ENCODE results near the gene DOC2A.
A peak's percentile ranks its signal among the peaks of the same experiment; 100 is the strongest.

The DOC2A gene

DNA sequence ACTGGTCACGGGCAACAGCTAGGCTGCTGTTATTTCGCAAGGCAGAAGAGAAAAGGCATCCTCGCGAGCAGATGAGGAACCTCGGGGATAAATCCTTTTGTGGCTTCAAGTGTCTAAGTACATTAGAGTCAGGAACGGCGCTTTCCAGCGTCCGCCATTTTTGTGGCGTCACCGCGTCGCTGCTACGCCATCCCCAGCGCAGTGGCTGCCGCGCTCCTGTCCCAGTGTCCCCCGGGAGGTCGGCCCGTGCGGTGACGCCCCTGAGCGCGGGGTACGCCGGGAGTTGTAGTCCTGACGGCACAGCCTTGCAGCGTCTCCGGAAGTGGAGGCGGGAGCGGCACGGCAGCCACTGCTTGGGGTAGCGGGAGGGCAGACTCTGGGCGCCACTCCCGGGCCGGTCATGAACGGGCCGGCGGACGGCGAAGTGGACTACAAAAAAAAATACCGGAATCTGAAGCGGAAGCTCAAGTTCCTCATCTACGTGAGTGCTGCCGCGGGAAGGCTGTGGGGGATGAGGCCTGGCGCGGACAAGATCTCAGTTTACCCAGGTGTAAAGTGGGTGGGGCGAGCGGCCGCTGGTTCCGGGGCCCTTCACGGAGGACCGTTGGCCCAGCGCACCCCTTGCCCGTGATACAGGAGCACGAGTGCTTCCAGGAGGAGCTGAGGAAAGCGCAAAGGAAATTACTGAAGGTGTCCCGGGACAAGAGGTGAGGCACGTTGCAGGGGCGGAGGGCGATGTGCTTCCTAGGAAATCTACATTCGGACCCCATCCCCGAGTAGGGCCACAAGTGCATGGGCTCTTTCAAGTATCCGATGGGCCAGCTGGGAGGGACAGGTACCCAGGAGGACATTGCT, 14.7 kb downstream of the DOC2A start, which contains the start of gene INO80E (continued):
- TF ChIP-seq, protein P1, sequence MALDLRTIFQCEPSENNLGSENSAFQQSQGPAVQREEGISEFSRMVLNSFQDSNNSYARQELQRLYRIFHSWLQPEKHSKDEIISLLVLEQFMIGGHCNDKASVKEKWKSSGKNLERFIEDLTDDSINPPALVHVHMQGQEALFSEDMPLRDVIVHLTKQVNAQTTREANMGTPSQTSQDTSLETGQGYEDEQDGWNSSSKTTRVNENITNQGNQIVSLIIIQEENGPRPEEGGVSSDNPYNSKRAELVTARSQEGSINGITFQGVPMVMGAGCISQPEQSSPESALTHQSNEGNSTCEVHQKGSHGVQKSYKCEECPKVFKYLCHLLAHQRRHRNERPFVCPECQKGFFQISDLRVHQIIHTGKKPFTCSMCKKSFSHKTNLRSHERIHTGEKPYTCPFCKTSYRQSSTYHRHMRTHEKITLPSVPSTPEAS (tag by site-specific recombination; IDR thresholded peaks at IDR 0.05): no peak
- TF ChIP-seq ZNF701 (tag by site-specific recombination; IDR thresholded peaks at IDR 0.05) (no peak), ZSCAN30 (tag by site-specific recombination; IDR thresholded peaks at IDR 0.05) (peak; percentile 81), ZFP41 (tag by site-specific recombination; IDR thresholded peaks at IDR 0.05; ENCODE audit: borderline replicate concordance) (no peak), ZNF610 (tag by site-specific recombination; IDR thresholded peaks at IDR 0.05; ENCODE audit: borderline replicate concordance) (peak; percentile 98), MYNN (tag by site-specific recombination; IDR thresholded peaks at IDR 0.05; ENCODE audit: borderline replicate concordance) (no peak), ZNF660 (tag by site-specific recombination; IDR thresholded peaks at IDR 0.05) (peak; percentile 89), SP2 (tag by site-specific recombination; IDR thresholded peaks at IDR 0.05) (peak; percentile 86), ZNF654 (tag by site-specific recombination; IDR thresholded peaks at IDR 0.05; ENCODE audit: low read depth) (no peak), BCL11A (tag by site-specific recombination; IDR thresholded peaks at IDR 0.05; ENCODE audit: low read depth) (no peak), ZNF324 (tag by site-specific recombination; IDR thresholded peaks at IDR 0.05) (0 out of 2 replicates have a peak, but pooled peaks have one; percentile 42), ZNF221 (tag by site-specific recombination; IDR thresholded peaks at IDR 0.05; ENCODE audit: borderline replicate concordance) (0 out of 2 replicates have a peak, but pooled peaks have one; percentile 59), ZBTB48 (tag by site-specific recombination; IDR thresholded peaks at IDR 0.05) (no peak), ZBTB8A (tag by site-specific recombination; IDR thresholded peaks at IDR 0.05) (peak; percentile 58), ZFP69B (tag by site-specific recombination; IDR thresholded peaks at IDR 0.05) (no peak; the same call in 1 of the 2 replicates), ZNF785 (tag by site-specific recombination; IDR thresholded peaks at IDR 0.05) (no peak), ZNF585B (tag by site-specific recombination; IDR thresholded peaks at IDR 0.05) (no peak), MEIS1 (CRISPR knock-in tag; IDR thresholded peaks at IDR 0.05; ENCODE audit: borderline replicate concordance) (no peak), HOXC10 (CRISPR knock-in tag; IDR thresholded peaks at IDR 0.05) (no peak), ZNF391 (tag by site-specific recombination; IDR thresholded peaks at IDR 0.05; ENCODE audit: borderline replicate concordance, low read depth) (0 out of 2 replicates have a peak, but pooled peaks have one; percentile 6), ZNF768 (tag by site-specific recombination; IDR thresholded peaks at IDR 0.05) (no peak), ZNF777 (tag by site-specific recombination; IDR thresholded peaks at IDR 0.05; ENCODE audit: borderline replicate concordance) (no peak)
- TF ChIP-seq, protein P2, sequence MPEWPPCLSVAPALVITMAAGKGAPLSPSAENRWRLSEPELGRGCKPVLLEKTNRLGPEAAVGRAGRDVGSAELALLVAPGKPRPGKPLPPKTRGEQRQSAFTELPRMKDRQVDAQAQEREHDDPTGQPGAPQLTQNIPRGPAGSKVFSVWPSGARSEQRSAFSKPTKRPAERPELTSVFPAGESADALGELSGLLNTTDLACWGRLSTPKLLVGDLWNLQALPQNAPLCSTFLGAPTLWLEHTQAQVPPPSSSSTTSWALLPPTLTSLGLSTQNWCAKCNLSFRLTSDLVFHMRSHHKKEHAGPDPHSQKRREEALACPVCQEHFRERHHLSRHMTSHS (tag by site-specific recombination; IDR thresholded peaks at IDR 0.05): peak; percentile 14; the same call in 1 of the 2 replicates
- TF ChIP-seq, protein P3, sequence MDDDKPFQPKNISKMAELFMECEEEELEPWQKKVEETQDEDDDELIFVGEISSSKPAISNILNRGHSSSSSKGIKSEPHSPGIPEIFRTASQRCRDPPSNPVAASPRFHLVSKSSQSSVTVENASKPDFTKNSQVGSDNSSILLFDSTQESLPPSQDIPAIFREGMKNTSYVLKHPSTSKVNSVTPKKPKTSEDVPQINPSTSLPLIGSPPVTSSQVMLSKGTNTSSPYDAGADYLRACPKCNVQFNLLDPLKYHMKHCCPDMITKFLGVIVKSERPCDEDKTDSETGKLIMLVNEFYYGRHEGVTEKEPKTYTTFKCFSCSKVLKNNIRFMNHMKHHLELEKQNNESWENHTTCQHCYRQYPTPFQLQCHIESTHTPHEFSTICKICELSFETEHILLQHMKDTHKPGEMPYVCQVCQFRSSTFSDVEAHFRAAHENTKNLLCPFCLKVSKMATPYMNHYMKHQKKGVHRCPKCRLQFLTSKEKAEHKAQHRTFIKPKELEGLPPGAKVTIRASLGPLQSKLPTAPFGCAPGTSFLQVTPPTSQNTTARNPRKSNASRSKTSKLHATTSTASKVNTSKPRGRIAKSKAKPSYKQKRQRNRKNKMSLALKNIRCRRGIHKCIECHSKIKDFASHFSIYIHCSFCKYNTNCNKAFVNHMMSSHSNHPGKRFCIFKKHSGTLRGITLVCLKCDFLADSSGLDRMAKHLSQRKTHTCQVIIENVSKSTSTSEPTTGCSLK (tag by site-specific recombination; IDR thresholded peaks at IDR 0.05): no peak
- TF ChIP-seq, protein P4, sequence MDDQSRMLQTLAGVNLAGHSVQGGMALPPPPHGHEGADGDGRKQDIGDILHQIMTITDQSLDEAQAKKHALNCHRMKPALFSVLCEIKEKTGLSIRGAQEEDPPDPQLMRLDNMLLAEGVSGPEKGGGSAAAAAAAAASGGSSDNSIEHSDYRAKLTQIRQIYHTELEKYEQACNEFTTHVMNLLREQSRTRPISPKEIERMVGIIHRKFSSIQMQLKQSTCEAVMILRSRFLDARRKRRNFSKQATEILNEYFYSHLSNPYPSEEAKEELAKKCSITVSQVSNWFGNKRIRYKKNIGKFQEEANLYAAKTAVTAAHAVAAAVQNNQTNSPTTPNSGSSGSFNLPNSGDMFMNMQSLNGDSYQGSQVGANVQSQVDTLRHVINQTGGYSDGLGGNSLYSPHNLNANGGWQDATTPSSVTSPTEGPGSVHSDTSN (CRISPR knock-in tag; IDR thresholded peaks at IDR 0.05): no peak; the same call in 1 of the 2 replicates
- TF ChIP-seq, protein P5, sequence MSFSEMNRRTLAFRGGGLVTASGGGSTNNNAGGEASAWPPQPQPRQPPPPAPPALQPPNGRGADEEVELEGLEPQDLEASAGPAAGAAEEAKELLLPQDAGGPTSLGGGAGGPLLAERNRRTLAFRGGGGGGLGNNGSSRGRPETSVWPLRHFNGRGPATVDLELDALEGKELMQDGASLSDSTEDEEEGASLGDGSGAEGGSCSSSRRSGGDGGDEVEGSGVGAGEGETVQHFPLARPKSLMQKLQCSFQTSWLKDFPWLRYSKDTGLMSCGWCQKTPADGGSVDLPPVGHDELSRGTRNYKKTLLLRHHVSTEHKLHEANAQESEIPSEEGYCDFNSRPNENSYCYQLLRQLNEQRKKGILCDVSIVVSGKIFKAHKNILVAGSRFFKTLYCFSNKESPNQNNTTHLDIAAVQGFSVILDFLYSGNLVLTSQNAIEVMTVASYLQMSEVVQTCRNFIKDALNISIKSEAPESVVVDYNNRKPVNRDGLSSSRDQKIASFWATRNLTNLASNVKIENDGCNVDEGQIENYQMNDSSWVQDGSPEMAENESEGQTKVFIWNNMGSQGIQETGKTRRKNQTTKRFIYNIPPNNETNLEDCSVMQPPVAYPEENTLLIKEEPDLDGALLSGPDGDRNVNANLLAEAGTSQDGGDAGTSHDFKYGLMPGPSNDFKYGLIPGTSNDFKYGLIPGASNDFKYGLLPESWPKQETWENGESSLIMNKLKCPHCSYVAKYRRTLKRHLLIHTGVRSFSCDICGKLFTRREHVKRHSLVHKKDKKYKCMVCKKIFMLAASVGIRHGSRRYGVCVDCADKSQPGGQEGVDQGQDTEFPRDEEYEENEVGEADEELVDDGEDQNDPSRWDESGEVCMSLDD (tag by site-specific recombination; IDR thresholded peaks at IDR 0.05): no peak; the same call in 1 of the 2 replicates
- TF ChIP-seq, protein P6, sequence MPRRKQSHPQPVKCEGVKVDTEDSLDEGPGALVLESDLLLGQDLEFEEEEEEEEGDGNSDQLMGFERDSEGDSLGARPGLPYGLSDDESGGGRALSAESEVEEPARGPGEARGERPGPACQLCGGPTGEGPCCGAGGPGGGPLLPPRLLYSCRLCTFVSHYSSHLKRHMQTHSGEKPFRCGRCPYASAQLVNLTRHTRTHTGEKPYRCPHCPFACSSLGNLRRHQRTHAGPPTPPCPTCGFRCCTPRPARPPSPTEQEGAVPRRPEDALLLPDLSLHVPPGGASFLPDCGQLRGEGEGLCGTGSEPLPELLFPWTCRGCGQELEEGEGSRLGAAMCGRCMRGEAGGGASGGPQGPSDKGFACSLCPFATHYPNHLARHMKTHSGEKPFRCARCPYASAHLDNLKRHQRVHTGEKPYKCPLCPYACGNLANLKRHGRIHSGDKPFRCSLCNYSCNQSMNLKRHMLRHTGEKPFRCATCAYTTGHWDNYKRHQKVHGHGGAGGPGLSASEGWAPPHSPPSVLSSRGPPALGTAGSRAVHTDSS (tag by site-specific recombination; IDR thresholded peaks at IDR 0.05): no peak; the same call in 1 of the 2 replicates
- TF ChIP-seq, protein P7, sequence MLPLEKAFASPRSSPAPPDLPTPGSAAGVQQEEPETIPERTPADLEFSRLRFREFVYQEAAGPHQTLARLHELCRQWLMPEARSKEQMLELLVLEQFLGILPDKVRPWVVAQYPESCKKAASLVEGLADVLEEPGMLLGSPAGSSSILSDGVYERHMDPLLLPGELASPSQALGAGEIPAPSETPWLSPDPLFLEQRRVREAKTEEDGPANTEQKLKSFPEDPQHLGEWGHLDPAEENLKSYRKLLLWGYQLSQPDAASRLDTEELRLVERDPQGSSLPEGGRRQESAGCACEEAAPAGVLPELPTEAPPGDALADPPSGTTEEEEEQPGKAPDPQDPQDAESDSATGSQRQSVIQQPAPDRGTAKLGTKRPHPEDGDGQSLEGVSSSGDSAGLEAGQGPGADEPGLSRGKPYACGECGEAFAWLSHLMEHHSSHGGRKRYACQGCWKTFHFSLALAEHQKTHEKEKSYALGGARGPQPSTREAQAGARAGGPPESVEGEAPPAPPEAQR (tag by site-specific recombination; IDR thresholded peaks at IDR 0.05): 0 out of 2 replicates have a peak, but pooled peaks have one; percentile 62
